IPS-NIHi7 (cell line): Measurements from ENCODE around the gene TNNC2.
"Not testable (repeated sequence)": the region's sequence is repeated elsewhere in the genome, so short reads cannot be mapped to it uniquely, and the experiment has no call there.

Source experiments
- DNase-seq: peaks from one replicate; pipeline ENCODE4 v3.0.0; 2012; ENCODE audit warnings: mixed read lengths; ENCODE audit errors: extremely low spot score

The TNNC2 gene

GRCh38 chr20:45822857-45823256 is 4.3 kb downstream of the TNNC2 start:
- DNase-seq, result no peak

- DNase-seq, result no peak
These were observed 5.2 kb downstream of the TNNC2 start for GRCh38 chr20:45821947-45822346.

GRCh38 chr20:45819466-45819865 is 7.6 kb downstream of the TNNC2 start:
- no peak for DNase-seq

- DNase-seq, result no peak
These were observed 8.9 kb downstream of the TNNC2 start for GRCh38 chr20:45818239-45818638.

- no peak for DNase-seq
These were observed 9.5 kb downstream of the TNNC2 start for GRCh38 chr20:45817376-45818194.

GRCh38 chr20:45816951-45817350 is 10.2 kb downstream of the TNNC2 start:
- DNase-seq, result no peak

- DNase-seq, result no peak
These were observed 12.8 kb downstream of the TNNC2 start for GRCh38 chr20:45814314-45814713.

GRCh38 chr20:45813489-45813888 is 13.6 kb downstream of the TNNC2 start:
- no peak for DNase-seq

- DNase-seq, result no peak
These were observed 14.1 kb downstream of the TNNC2 start for GRCh38 chr20:45813006-45813340.

GRCh38 chr20:45812157-45813005 is 14.7 kb downstream of the TNNC2 start, which contains the start of gene UBE2C:
Gene UBE2C, plus strand, starts transcription at chr20:45812644. Its CDS starts 52 bp downstream, at chr20:45812696.
- DNase-seq, result peak; percentile 100

GRCh38 chr20:45810191-45810970 is 16.7 kb downstream of the TNNC2 start:
- DNase-seq, result no peak

- no peak for DNase-seq
These were observed 25.3 kb downstream of the TNNC2 start for GRCh38 chr20:45801851-45802250.

GRCh38 chr20:45798935-45799642 is 28.0 kb downstream of the TNNC2 start:
- peak; percentile 87 for DNase-seq

GRCh38 chr20:45797955-45798354 is 29.2 kb downstream of the TNNC2 start:
- DNase-seq, result not testable (repeated sequence)

GRCh38 chr20:45797510-45797909 is 29.6 kb downstream of the TNNC2 start:
- not testable (repeated sequence) for DNase-seq

GRCh38 chr20:45796337-45797065 is 30.6 kb downstream of the TNNC2 start:
- no peak for DNase-seq

- no peak for DNase-seq
These were observed 34.6 kb downstream of the TNNC2 start for GRCh38 chr20:45792317-45793118.

- no peak for DNase-seq
These were observed 38.8 kb downstream of the TNNC2 start for GRCh38 chr20:45788351-45788750.

- no peak for DNase-seq
These were observed 43.3 kb downstream of the TNNC2 start for GRCh38 chr20:45783656-45784294.
